Vagina (tissue), 2 donors: Measurements from ENCODE around the gene FSTL4. TPM values are rescaled to one million over a fixed set of nuclear protein-coding genes. Genes with fewer than 3 reads are reported as not detected.

ENCODE experiments used
- DNase-seq, 2 donors: peaks; one replicate each; pipeline ENCODE4 v3.0.0-alpha.2; 2017; ENCODE audit errors: extremely low spot score in 2 of 2
- H3K27ac ChIP-seq: fragments of 200-600 bp; sonication (generic); one replicate; pipeline ENCODE4 v1.5.1; 2019
- H3K27me3 ChIP-seq: fragments of 200-600 bp; sonication (generic); one replicate; pipeline ENCODE4 v1.5.1; 2019
- H3K36me3 ChIP-seq, 2 donors: fragments of 200-600 bp; sonication (generic); one replicate each; pipeline ENCODE4 v1.5.1; 2017 to 2019
- H3K4me1 ChIP-seq: fragments of 200-600 bp; sonication (generic); one replicate; pipeline ENCODE4 v1.5.1; 2019
- H3K4me3 ChIP-seq, 2 donors: fragments of 200-600 bp; sonication (generic); 1 replicate in 1 of 2; 2 replicates in 1 of 2; pipeline ENCODE4 v1.5.1; 2016 to 2019
- H3K9me3 ChIP-seq: fragments of 200-600 bp; sonication (generic); one replicate; pipeline ENCODE4 v1.5.1; 2019
- POLR2A ChIP-seq, 2 donors: fragments of 450-650 bp; IDR thresholded peaks; one replicate each; pipeline ENCODE4 v1.6.1; 2017; ENCODE audit warnings: antibody characterized with exemption in 2 of 2, mild to moderate bottlenecking in 2 of 2, moderate library complexity in 2 of 2
- POLR2AphosphoS5 ChIP-seq, 2 donors: sonication (generic); formaldehyde crosslinking; IDR thresholded peaks; one replicate each; pipeline ENCODE4 v1.9.0; 2017; ENCODE audit warnings: antibody characterized with exemption in 2 of 2, mild to moderate bottlenecking in 2 of 2, low read depth in 1 of 2; ENCODE audit not compliant: insufficient read depth in 1 of 2
- intact Hi-C: fragments of 100-400 bp; cut with DNase I; formaldehyde crosslinking; loops from one replicate; pipeline ENCODE4 v1.15.1; 2023
- total RNA-seq: library from RNA; depleted of rRNA; stranded (reverse); fragments of >200 nt; gene quantifications from one replicate; pipeline ENCODE4 v1.2.3, GENCODE V29; 2016
- TF ChIP-seq, protein P1 (sequence below), 3 experiments: fragments of 450-650 bp in 2 of 3; fragments of 200-600 bp in 1 of 3; sonication (generic) in 1 of 3; IDR thresholded peaks; one replicate each; pipeline ENCODE4 v1.5.1; 2017 to 2019; ENCODE audit warnings: antibody characterized with exemption in 3 of 3, mild to moderate bottlenecking in 2 of 3, moderate library complexity in 2 of 3

Gene FSTL4
- 3.7 TPM for total RNA-seq

DNA sequence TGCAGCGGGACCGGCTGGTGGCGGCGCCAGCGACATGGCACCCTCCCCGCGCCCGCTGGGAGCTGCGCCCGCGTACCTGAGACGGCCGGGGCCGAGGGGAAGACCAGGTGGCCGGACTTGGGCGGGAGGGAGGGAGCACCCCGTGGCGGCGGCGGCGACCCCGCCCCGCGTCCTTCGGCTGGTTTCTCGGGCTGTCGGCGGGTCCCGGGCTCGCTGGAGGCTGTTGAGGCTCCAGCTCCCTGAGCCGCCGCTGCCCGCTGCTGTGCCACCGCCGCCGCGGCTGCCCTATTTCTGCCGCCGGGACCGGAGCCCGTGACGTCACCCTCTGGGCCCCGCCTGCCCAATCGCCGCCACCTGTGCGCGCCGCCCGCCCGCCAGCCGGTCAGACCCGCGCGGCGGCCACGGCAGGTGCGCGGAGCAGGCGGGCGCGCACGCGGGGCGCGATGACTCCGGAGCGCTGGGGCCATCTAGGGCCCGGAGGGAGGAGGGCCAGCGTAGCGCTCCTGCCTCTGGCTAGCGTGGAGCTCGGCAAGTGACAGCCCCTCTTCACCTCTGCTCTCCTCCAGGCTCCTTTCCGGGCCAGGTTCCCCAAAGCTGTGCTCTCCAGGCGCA lies at the start of gene FSTL4:
Gene FSTL4, minus strand, starts transcription at position 293 of the 612 bp plus-strand sequence.
- no peaks in the 10 kb centered on the region for H3K36me3 ChIP-seq
- no peak within 1 kb of the TSS for H3K27ac ChIP-seq
- H3K9me3 ChIP-seq = no peaks in the 10 kb centered on the region
- peaks cover 24% of the 10 kb centered on the region for H3K4me1 ChIP-seq
- TF ChIP-seq, protein P1, sequence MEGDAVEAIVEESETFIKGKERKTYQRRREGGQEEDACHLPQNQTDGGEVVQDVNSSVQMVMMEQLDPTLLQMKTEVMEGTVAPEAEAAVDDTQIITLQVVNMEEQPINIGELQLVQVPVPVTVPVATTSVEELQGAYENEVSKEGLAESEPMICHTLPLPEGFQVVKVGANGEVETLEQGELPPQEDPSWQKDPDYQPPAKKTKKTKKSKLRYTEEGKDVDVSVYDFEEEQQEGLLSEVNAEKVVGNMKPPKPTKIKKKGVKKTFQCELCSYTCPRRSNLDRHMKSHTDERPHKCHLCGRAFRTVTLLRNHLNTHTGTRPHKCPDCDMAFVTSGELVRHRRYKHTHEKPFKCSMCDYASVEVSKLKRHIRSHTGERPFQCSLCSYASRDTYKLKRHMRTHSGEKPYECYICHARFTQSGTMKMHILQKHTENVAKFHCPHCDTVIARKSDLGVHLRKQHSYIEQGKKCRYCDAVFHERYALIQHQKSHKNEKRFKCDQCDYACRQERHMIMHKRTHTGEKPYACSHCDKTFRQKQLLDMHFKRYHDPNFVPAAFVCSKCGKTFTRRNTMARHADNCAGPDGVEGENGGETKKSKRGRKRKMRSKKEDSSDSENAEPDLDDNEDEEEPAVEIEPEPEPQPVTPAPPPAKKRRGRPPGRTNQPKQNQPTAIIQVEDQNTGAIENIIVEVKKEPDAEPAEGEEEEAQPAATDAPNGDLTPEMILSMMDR (IDR thresholded peaks at IDR 0.05) = no peak
- no peak for TF ChIP-seq POLR2A (IDR thresholded peaks at IDR 0.05)
- TF ChIP-seq POLR2AphosphoS5 (IDR thresholded peaks at IDR 0.05; ENCODE audit: insufficient read depth in 1 of 2, low read depth in 1 of 2) = no peak
- DNase-seq = no peak
- peaks cover 5% of the 10 kb centered on the region for H3K27me3 ChIP-seq
- intact Hi-C loops = no loop called here
- peak within 1 kb of the TSS; percentile 22 to 45 for H3K4me3 ChIP-seq

DNA sequence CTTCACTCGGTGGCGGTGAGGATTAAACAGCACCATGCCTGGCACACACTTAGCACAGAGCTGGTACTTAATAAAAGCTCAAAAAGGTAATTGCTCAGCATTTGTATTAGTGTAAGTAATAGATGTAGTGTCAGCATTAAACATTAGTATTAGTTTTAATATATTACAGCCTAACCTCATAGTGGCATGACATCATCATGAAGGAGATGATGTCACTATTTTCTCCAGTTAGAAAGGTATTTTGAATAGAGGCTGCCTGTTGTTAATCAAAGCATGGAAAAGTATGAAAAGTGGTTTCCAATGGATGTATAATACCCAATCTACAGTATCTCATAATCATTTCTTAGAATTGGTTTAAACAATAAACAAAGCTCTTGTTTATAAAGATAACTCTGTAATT lies 49.0 kb upstream of the FSTL4 start:
- H3K4me3 ChIP-seq = no peak overlapping the region
- DNase-seq = peak in 1 of 2 donors; percentile 22
- H3K9me3 ChIP-seq = no peaks in the 10 kb centered on the region
- H3K27me3 ChIP-seq = no peaks in the 10 kb centered on the region
- intact Hi-C loops = no loop called here
- H3K27ac ChIP-seq = no peak overlapping the region
- TF ChIP-seq POLR2A (IDR thresholded peaks at IDR 0.05) = no peak
- no peak for TF ChIP-seq POLR2AphosphoS5 (IDR thresholded peaks at IDR 0.05; ENCODE audit: insufficient read depth in 1 of 2, low read depth in 1 of 2)
- TF ChIP-seq, protein P1 (IDR thresholded peaks at IDR 0.05) = no peak
- no peaks in the 10 kb centered on the region for H3K4me1 ChIP-seq
- no peaks in the 10 kb centered on the region for H3K36me3 ChIP-seq

DNA sequence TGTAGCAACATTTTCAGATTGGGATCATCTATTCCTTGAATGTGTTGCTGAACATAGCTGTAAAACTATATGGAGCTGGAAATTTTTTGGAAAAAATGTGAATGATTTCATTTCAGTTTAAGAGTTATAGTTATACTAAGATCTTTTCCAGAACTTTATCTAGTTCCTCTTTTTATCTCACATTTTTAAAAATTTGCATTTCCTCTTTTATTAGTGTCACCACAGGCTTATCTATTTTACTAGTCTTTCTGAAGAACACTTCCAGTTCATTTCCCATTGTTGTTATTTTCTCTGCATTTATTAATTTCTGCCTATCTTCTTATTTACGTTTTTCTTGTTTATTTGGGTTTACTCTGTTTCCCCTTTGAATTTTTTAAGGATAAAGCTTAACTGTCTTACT lies 46.0 kb upstream of the FSTL4 start:
- no peaks in the 10 kb centered on the region for H3K36me3 ChIP-seq
- no peak overlapping the region for H3K27ac ChIP-seq
- no peak for DNase-seq
- intact Hi-C loops = no loop called here
- no peaks in the 10 kb centered on the region for H3K9me3 ChIP-seq
- H3K4me1 ChIP-seq = no peaks in the 10 kb centered on the region
- H3K27me3 ChIP-seq = no peaks in the 10 kb centered on the region
- TF ChIP-seq POLR2A (IDR thresholded peaks at IDR 0.05) (no peak), POLR2AphosphoS5 (IDR thresholded peaks at IDR 0.05; ENCODE audit: insufficient read depth in 1 of 2, low read depth in 1 of 2) (no peak)
- TF ChIP-seq, protein P1 (IDR thresholded peaks at IDR 0.05) = no peak
- no peak overlapping the region for H3K4me3 ChIP-seq

DNA sequence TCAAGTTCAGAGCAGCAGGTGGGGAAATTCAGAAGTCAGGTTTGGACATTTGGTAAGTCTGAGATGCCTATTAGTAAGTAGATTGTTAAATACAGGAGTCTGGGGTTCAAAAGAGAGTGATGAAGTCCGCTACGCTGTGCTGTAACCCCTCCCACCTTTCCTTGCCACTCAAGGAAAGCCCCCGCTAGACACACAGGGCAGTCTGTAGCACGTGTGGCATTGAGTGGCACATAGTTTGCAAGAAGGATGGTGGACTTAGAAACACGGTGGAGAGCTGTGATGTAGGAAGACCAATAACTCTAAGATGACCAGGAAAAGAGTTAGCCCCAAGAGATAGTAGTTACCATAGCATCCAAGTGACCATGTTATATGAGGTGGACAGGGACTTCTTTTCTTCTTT lies 44.7 kb upstream of the FSTL4 start:
- intact Hi-C loops = no loop called here
- H3K36me3 ChIP-seq = no peaks in the 10 kb centered on the region
- no peak overlapping the region for H3K4me3 ChIP-seq
- peak; percentile 49 to 67 for DNase-seq
- H3K9me3 ChIP-seq = no peaks in the 10 kb centered on the region
- no peaks in the 10 kb centered on the region for H3K4me1 ChIP-seq
- no peak for TF ChIP-seq POLR2A (IDR thresholded peaks at IDR 0.05)
- TF ChIP-seq POLR2AphosphoS5 (IDR thresholded peaks at IDR 0.05; ENCODE audit: insufficient read depth in 1 of 2, low read depth in 1 of 2) = no peak
- TF ChIP-seq, protein P1 (IDR thresholded peaks at IDR 0.05) = no peak
- H3K27ac ChIP-seq = no peak overlapping the region
- no peaks in the 10 kb centered on the region for H3K27me3 ChIP-seq

DNA sequence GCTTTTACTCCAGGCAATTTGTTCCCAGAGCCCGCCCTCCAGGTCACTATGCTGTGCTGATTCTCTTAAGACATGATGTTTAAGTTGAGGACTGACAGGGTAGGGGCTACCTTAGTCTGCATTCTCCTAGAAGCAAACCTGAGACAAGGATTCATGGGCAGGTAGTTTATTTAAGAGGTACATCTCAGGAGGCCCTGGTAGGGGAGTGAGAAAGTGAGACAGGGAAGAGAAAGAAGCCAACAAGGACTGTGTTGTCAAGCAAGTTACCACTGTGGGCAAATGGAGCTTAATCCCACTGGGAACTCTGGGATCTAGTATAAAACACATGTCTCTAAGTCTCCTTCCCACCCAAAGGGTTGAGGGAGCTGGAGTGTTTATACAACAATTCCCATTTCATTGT lies 43.6 kb upstream of the FSTL4 start:
- no peaks in the 10 kb centered on the region for H3K4me1 ChIP-seq
- H3K36me3 ChIP-seq = no peaks in the 10 kb centered on the region
- DNase-seq = no peak
- no peaks in the 10 kb centered on the region for H3K27me3 ChIP-seq
- TF ChIP-seq POLR2A (IDR thresholded peaks at IDR 0.05) (no peak), POLR2AphosphoS5 (IDR thresholded peaks at IDR 0.05; ENCODE audit: insufficient read depth in 1 of 2, low read depth in 1 of 2) (no peak)
- TF ChIP-seq, protein P1 (IDR thresholded peaks at IDR 0.05) = no peak
- intact Hi-C loops = no loop called here
- H3K27ac ChIP-seq = no peak overlapping the region
- no peak overlapping the region for H3K4me3 ChIP-seq
- no peaks in the 10 kb centered on the region for H3K9me3 ChIP-seq
